K562 (cell line): Measurements from ENCODE around the gene HOXD4. TPM values are rescaled to one million over a fixed set of nuclear protein-coding genes. Genes with fewer than 3 reads are reported as not detected.

ENCODE experiments used
- ARID3B ChIP-seq: fragments of 250-450 bp; sonication (Bioruptor Pico); IDR thresholded peaks from 2 replicates; pipeline ENCODE4 v1.4.0; 2020; ENCODE audit warnings: borderline replicate concordance
- GABPB1 ChIP-seq: sonication (generic); formaldehyde crosslinking; IDR thresholded peaks from 2 replicates; pipeline ENCODE4 v1.8.0; 2022; ENCODE audit warnings: mild to moderate bottlenecking, missing genetic modification reagents
- ILF3 ChIP-seq: fragments of 450-650 bp; IDR thresholded peaks from 2 replicates; pipeline ENCODE4 v1.6.1; 2018; ENCODE audit warnings: antibody characterized with exemption, mild to moderate bottlenecking, moderate library complexity, borderline replicate concordance
- MNT ChIP-seq, 2 experiments: fragments of 450-650 bp; conservative IDR thresholded peaks; 2 replicates each; pipeline ENCODE4 v1.6.1; 2017; ENCODE audit warnings: mild to moderate bottlenecking in 2 of 2, moderate library complexity in 2 of 2
- MTF1 ChIP-seq: fragments of 250-450 bp; sonication (Bioruptor Pico); IDR thresholded peaks from 2 replicates; pipeline ENCODE4 v1.9.0; 2021; ENCODE audit warnings: moderate library complexity, mild to moderate bottlenecking, inconsistent platforms, borderline replicate concordance
- POLR2B ChIP-seq: fragments of 450-650 bp; IDR thresholded peaks from 2 replicates; pipeline ENCODE4 v1.6.1; 2018; ENCODE audit warnings: low read depth; ENCODE audit not compliant: partially characterized antibody
- RBM17 ChIP-seq: fragments of 200-400 bp; formaldehyde crosslinking; IDR thresholded peaks from 2 replicates; pipeline ENCODE4 v1.6.1; 2017; ENCODE audit warnings: low read depth, mild to moderate bottlenecking, low read length, borderline replicate concordance
- TEAD1 ChIP-seq, 2 experiments: fragments of 450-650 bp in 1 of 2; sonication (generic) in 1 of 2; formaldehyde crosslinking; IDR thresholded peaks; 2 replicates each; pipeline versions ENCODE4 v1.4.0 to v1.8.0; 2020 to 2022; ENCODE audit warnings: mild to moderate bottlenecking in 2 of 2, missing genetic modification reagents in 1 of 2
- ZNF740 ChIP-seq, 3 experiments: fragments of 200-800 bp in 1 of 3; sonication (Bioruptor generic) in 1 of 3; sonication (generic) in 1 of 3; formaldehyde crosslinking in 1 of 3; IDR thresholded peaks; 2 replicates each; pipeline versions ENCODE4 v1.6.1 to v1.8.0; 2016 to 2022; ENCODE audit warnings: mild to moderate bottlenecking in 2 of 3, missing compliant biosample characterization in 2 of 3, missing genetic modification characterization in 2 of 3, missing genetic modification reagents in 1 of 3
- polyA plus RNA-seq, 8 experiments: library from polyadenylated mRNA; depleted of rRNA in 4 of 8; stranded (reverse) in 5 of 8; unstranded in 3 of 8; fragments of >200 nt; fragmentation: Nextera tagmentation in 2 of 8; fragmentation: Illumina TruSeq in 1 of 8; extraction: Ambion mirVana in 2 of 8; extraction: Trizol in 1 of 8; gene quantifications; 2 replicates each; pipeline versions ENCODE4 v1.2.1 to v1.2.3, GENCODE V29; 2011 to 2014; ENCODE audit warnings: inconsistent platforms in 1 of 8, missing spikeins in 1 of 8
- total RNA-seq, 7 experiments: library from RNA; depleted of rRNA in 6 of 7; stranded (reverse); fragments of >200 nt in 6 of 7; fragmentation: Illumina TruSeq in 2 of 7; extraction: Trizol in 2 of 7; gene quantifications; 2 replicates each; pipeline versions ENCODE4 v1.2.1 to v1.2.3, GENCODE V29; 2011 to 2021; ENCODE audit warnings: low replicate concordance in 1 of 7

Gene HOXD4
- total and polyA plus RNA-seq, 9 of the 15 experiments (the other 6 are each of a cell fraction or from before 2014, with no cell fraction given), result not detected

GRCh38 chr2:176152350-176153181 lies 1.2 kb downstream of the HOXD4 start (continued):
- TF ChIP-seq GABPB1 (CRISPR knock-in tag) (no peak), MTF1 (CRISPR knock-in tag) (no peak), MNT (conservative IDR thresholded peaks at IDR 0.05) (no peak), RBM17 (no peak), ZNF740 (CRISPR knock-in tag; IDR thresholded peaks at IDR 0.05) (no peak), ZNF740 (tag; IDR thresholded peaks at IDR 0.05) (no peak), POLR2B (no peak), ARID3B (no peak), ILF3 (no peak), TEAD1 (CRISPR knock-in tag; IDR thresholded peaks at IDR 0.05) (no peak)
- TF ChIP-seq, all 486 proteins: peak for 0
